ENCODE results near the gene CHST11. TPM values are rescaled to one million over a fixed set of nuclear protein-coding genes. Genes with fewer than 3 reads are reported as not detected.
A peak's percentile ranks its signal among the peaks of the same experiment; 100 is the strongest.

Gene CHST11
- total RNA-seq, 2 donors from 2014 or later = 4.6 to 14.5 TPM

GRCh38 chr12:104615048-104615561 is 158.4 kb downstream of the CHST11 start:
- H3K36me3 ChIP-seq (replicated peaks in 1 of 2; ENCODE audit: insufficient read depth in 1 of 2, low read depth in 2 of 2) = no peaks in the 10 kb centered on the region
- no peak overlapping the region for H3K27ac ChIP-seq
- no peaks in the 10 kb centered on the region for H3K9me3 ChIP-seq
- WGBS, 2 donors = 67 to 72% methylated on average over 12 of the region's 12 CpGs
- peak in 3 of 4 donors; percentile 27 to 50 (median 27) for DNase-seq
- ATAC-seq = peak; percentile 65
- H3K4me3 ChIP-seq = no peak overlapping the region
- no peak for TF ChIP-seq CTCF (IDR thresholded peaks at IDR 0.05)
- no peak for TF ChIP-seq POLR2A (IDR thresholded peaks at IDR 0.05)
- H3K27me3 ChIP-seq = no peaks in the 10 kb centered on the region
- no peaks in the 10 kb centered on the region for H3K4me1 ChIP-seq
- intact Hi-C loops (cut with DNase I) = no loop called here

- no peaks in the 10 kb centered on the region for H3K9me3 ChIP-seq
- 76 to 77% methylated on average over 5 of the region's 5 CpGs for WGBS, 2 donors
- ATAC-seq (no peak), DNase-seq (no peak)
- intact Hi-C loops (cut with DNase I) = no loop called here
- H3K4me1 ChIP-seq = no peaks in the 10 kb centered on the region
- H3K27me3 ChIP-seq = no peaks in the 10 kb centered on the region
- TF ChIP-seq POLR2A (IDR thresholded peaks at IDR 0.05) = no peak
- TF ChIP-seq CTCF (IDR thresholded peaks at IDR 0.05) = no peak
- H3K4me3 ChIP-seq = no peak overlapping the region
- H3K27ac ChIP-seq = no peak overlapping the region
- H3K36me3 ChIP-seq (replicated peaks in 1 of 2; ENCODE audit: insufficient read depth in 1 of 2, low read depth in 2 of 2) = no peaks in the 10 kb centered on the region
Measured at GRCh38 chr12:104618691-104619090, 161.9 kb downstream of the CHST11 start.

- no peaks in the 10 kb centered on the region for H3K4me1 ChIP-seq
- no peak overlapping the region for H3K27ac ChIP-seq
- ATAC-seq (no peak), DNase-seq (no peak)
- intact Hi-C loops (cut with DNase I) = no loop called here
- 75 to 86% methylated on average over 7 of the region's 7 CpGs for WGBS, 2 donors
- H3K9me3 ChIP-seq = no peaks in the 10 kb centered on the region
- no peak overlapping the region for H3K4me3 ChIP-seq
- H3K27me3 ChIP-seq = no peaks in the 10 kb centered on the region
- H3K36me3 ChIP-seq (replicated peaks in 1 of 2; ENCODE audit: insufficient read depth in 1 of 2, low read depth in 2 of 2) = no peaks in the 10 kb centered on the region
- TF ChIP-seq POLR2A (IDR thresholded peaks at IDR 0.05) (no peak), CTCF (IDR thresholded peaks at IDR 0.05) (no peak)
Measured at GRCh38 chr12:104619305-104619704, 162.6 kb downstream of the CHST11 start.

GRCh38 chr12:104620837-104621531 is 164.2 kb downstream of the CHST11 start:
- 64 to 70% methylated on average over 3 to 5 of the region's 5 CpGs for WGBS, 2 donors
- TF ChIP-seq CTCF (IDR thresholded peaks at IDR 0.05) (no peak), POLR2A (IDR thresholded peaks at IDR 0.05) (no peak)
- Histone ChIP-seq H3K4me1 (no peaks in the 10 kb centered on the region), H3K36me3 (replicated peaks in 1 of 2; ENCODE audit: insufficient read depth in 1 of 2, low read depth in 2 of 2) (no peaks in the 10 kb centered on the region), H3K27ac (no peak overlapping the region), H3K4me3 (no peak overlapping the region), H3K27me3 (no peaks in the 10 kb centered on the region), H3K9me3 (no peaks in the 10 kb centered on the region)
- no peak for ATAC-seq
- no peak for DNase-seq
- intact Hi-C loops (cut with DNase I) = no loop called here

- Histone ChIP-seq H3K36me3 (replicated peaks in 1 of 2; ENCODE audit: insufficient read depth in 1 of 2, low read depth in 2 of 2) (no peaks in the 10 kb centered on the region), H3K4me3 (no peak overlapping the region), H3K27me3 (no peaks in the 10 kb centered on the region), H3K27ac (no peak overlapping the region), H3K9me3 (no peaks in the 10 kb centered on the region), H3K4me1 (no peaks in the 10 kb centered on the region)
- WGBS, 2 donors = 36 to 46% methylated on average over 3 of the region's 3 CpGs
- TF ChIP-seq POLR2A (IDR thresholded peaks at IDR 0.05) = no peak
- TF ChIP-seq CTCF (IDR thresholded peaks at IDR 0.05) = no peak
- DNase-seq (no peak), ATAC-seq (no peak)
- intact Hi-C loops (cut with DNase I) = no loop called here
Measured at GRCh38 chr12:104622928-104623327, 166.2 kb downstream of the CHST11 start.
